Stimulated activated effector memory CD8-positive, alpha-beta T cell treated with anti-CD3 and anti-CD28 coated beads, Interleukin-12 subunit alpha, Interleukin-12 subunit beta, amount 100 ng/mL, for 72 hours (primary cell): Measurements from ENCODE around the gene NKD1.

Source experiments
- ATAC-seq: fragments of 150-1000 bp; cut with Tn5 transposase; 2 replicates; pipeline ENCODE4 v1.10.0; 2021
- DNase-seq, 2 donors: peaks; one replicate each; pipeline ENCODE4 v3.0.0; 2021 to 2022; ENCODE audit warnings: low spot score in 2 of 2
- H3K27ac Mint-ChIP-seq: one replicate; pipeline ENCODE4 v1.8.0; 2022; ENCODE audit warnings: mild to moderate bottlenecking, mixed read lengths
- H3K36me3 Mint-ChIP-seq: one replicate; pipeline ENCODE4 v1.8.0; 2022; ENCODE audit warnings: mild to moderate bottlenecking, mixed read lengths
- H3K4me1 Mint-ChIP-seq: one replicate; pipeline ENCODE4 v1.8.0; 2022; ENCODE audit warnings: mixed read lengths
- H3K4me3 Mint-ChIP-seq: one replicate; pipeline ENCODE4 v1.8.0; 2022; ENCODE audit warnings: mild to moderate bottlenecking, mixed read lengths
- H3K9me3 Mint-ChIP-seq: one replicate; pipeline ENCODE4 v1.8.0; 2022; ENCODE audit warnings: mixed read lengths

Gene NKD1

DNA sequence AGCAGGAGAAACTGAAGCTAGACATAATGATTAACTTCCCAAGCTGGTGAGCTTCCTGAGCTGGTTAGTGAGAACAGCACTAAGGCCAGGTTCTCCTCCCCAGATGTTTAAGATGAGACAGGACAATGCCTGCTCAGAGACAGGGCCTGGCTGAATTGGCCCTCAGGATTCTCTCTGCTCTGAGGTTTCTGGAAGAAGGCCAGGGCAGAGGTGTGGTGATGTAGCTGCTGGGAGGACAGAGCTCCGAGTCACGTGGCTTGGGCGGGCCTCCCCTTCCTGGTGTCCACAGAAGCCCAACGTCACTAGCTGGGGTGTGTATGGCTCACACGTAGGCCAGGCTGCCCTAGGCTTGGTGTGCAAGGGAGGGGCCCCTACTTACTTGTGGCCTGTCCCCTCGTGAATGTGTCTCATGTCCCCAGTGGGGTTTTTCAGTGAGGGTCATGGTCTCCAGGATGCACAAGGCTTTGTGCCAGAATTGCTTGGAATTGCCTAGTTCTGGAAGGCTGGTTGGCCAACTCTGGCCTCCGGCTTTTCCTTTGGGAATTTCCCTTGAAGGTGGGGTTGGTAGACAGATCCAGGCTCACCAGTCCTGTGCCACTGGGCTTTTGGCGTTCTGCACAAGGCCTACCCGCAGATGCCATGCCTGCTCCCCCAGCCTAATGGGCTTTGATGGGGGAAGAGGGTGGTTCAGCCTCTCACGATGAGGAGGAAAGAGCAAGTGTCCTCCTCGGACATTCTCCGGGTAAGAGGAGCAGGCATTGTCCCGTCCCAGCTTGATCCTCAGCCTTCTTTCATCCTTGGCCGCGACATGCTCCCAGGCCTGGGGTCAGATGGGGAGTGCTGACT lies 148.6 kb downstream of the NKD1 start:
- Mint-ChIP-seq H3K9me3 (no peaks in the 10 kb centered on the region), H3K27ac (peak overlapping the region; percentile 96), H3K36me3 (peaks cover 36% of the 10 kb centered on the region), H3K4me1 (peaks cover 92% of the 10 kb centered on the region), H3K4me3 (peak overlapping the region; percentile 82)
- DNase-seq, result peak in 1 of 2 donors; percentile 67
- peak; percentile 78 for ATAC-seq

DNA sequence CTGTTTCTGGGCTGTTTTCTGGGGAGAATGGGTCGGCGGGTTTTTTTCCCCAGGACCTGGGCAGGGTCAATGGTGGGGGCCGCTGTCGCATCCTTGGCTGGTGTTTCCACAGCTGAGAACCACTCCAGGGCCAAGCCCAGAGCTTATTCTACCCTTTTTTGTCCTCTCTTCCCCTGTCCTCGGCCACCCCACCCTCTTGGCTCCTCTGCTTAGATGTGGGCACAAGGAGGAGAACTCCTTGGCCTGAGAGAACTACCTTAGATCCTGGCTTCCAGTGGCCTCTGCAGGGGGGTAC lies 149.2 kb downstream of the NKD1 start:
- ATAC-seq, result no peak
- Mint-ChIP-seq H3K9me3 (no peaks in the 10 kb centered on the region), H3K27ac (peak overlapping the region; percentile 96), H3K36me3 (peaks cover 33% of the 10 kb centered on the region), H3K4me1 (peaks cover 89% of the 10 kb centered on the region), H3K4me3 (peak overlapping the region; percentile 82)
- DNase-seq, result no peak

DNA sequence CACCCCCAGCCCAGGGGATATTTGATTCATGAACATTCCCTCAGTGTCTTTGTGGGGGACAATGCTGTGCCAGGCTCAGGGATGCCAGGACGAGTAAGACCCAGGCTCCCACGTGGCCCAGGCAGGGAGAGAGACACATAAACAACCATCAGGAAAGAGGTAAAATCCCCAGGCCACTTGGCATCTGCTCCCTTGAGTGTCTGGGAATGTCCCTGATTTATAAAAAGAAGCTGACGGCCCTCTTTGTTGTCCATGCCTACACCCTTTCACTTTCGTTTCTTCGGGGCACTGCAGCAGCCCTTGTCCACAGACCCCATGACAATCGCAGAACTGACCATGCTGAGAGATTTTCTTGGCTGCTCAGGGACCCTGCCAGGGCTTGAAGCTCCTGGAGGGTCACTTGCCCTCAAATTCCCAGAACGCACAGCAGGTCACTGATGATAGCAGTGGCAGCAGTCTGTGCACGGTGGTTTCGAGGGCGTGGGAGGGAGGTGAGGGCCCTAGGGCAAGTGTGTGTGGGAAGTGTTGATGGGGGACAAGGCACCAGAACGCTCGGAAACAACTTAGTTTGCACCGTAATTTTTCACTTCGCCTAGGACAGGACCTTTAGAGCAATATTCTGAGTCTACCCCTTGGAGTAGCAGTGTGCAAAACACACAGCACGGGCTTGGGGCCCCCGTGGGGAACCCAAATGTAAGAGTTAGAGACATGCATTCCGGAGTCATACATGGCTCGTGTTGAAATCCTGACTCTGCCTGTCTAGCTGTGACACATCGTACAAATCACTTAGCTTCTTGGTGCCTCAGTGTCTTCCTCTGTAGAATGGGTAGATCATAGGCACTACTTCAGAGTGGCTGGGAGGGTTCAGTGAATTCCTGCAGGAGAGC lies 149.9 kb downstream of the NKD1 start:
- Mint-ChIP-seq H3K4me3 (peak overlapping the region; percentile 82), H3K27ac (peak overlapping the region; percentile 96), H3K36me3 (peaks cover 31% of the 10 kb centered on the region), H3K9me3 (no peaks in the 10 kb centered on the region), H3K4me1 (peaks cover 81% of the 10 kb centered on the region)
- DNase-seq, result peak in 1 of 2 donors; percentile 82
- ATAC-seq, result peak; percentile 69
